ENCODE results near the gene SNX17. TPM values are rescaled to one million over a fixed set of nuclear protein-coding genes. Genes with fewer than 3 reads are reported as not detected.

SNX17 gene
- total and polyA plus RNA-seq, 2 of the 13 experiments (the other 11 are each of a cell fraction or from before 2014, with no cell fraction given): 75.0 to 109 TPM

DNA sequence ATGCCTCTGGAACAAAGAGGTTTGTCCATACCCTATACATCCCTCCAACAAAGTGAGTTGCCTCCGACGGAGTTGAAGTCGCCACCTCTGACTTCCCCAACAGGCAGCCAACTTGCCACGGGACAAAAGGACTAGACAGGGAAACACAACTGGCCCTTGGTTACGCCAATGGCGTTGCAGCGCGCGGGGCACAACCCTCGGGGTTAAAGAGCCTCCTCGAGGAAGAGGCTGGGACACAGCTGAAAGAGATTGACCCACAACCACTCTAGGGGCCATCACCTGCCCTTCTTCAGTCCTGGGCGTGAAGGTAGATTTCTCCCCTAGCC is 14.4 kb upstream of the SNX17 start:
- Histone ChIP-seq H3K27ac (ENCODE audit: extremely low read length, insufficient read depth, low read length) (peak overlapping the region; percentile 96), H3K9me3 (ENCODE audit: low read length) (no peaks in the 10 kb centered on the region), H2AFZ (ENCODE audit: low read length) (no peak overlapping the region), H3K4me1 (ENCODE audit: insufficient read depth, low read length) (peaks cover 64% of the 10 kb centered on the region), H3K36me3 (replicated peaks in 1 of 2; ENCODE audit: control insufficient read depth in 1 of 2, insufficient read depth in 2 of 2, low read length in 2 of 2) (peaks cover 0 to 1% of the 10 kb centered on the region in 2 experiments; a peak in 1 of 5 replicates), H3K79me2 (ENCODE audit: insufficient read depth, low read length) (peaks cover 69% of the 10 kb centered on the region), H3K9ac (ENCODE audit: insufficient read depth, low read depth, low read length) (peak overlapping the region; percentile 99), H3K27me3 (ENCODE audit: control insufficient read depth in 1 of 2, insufficient read depth in 2 of 2, low read length in 2 of 2) (no peaks in the 10 kb centered on the region; a peak in 1 of 5 replicates), H3K4me2 (ENCODE audit: low read depth, low read length) (peak overlapping the region; percentile 90), H3K4me3 (replicated peaks in 1 of 3; ENCODE audit: insufficient read depth in 1 of 3, low read depth in 2 of 3, low read length in 3 of 3) (peak overlapping the region; percentile 72 to 91 (median 75)), H4K20me1 (ENCODE audit: insufficient read depth, low read length) (no peaks in the 10 kb centered on the region)
- ChIA-PET POLR2A (interaction anchor here (1.2 to 2.7 kb wide), 15 partner anchors 10 to 305 kb away, joined by 3 to 125 read pairs (median 5); partner anchors contain the start of genes AGBL5, CCDC121, EIF2B4 and GPN1), CTCF (ENCODE audit: low intra/inter-chr PET ratio, low total read pairs) (no interaction called here)
- TSS peak; percentile 68 for BruUV-seq (replicated peaks)
- DNase-seq (ENCODE audit: low spot score): peak; percentile 80
- in situ Hi-C loops (cut with HindIII; ENCODE audit: extremely low pct_ligation_motif_present, low pct_unique_long_range_greater_than_20kb) (no loop called here), intact Hi-C loops (cut with micrococcal nuclease; ENCODE audit: unreplicated experiment) (loop anchor here (1.0 to 2.0 kb wide), 2 partner anchors 15 to 35 kb away; partner anchors contain the start of genes EIF2B4 and SNX17)
- WGBS (ENCODE audit: low lambda C conversion rate): 0% methylated on average over 12 of the region's 12 CpGs
- peak; percentile 54 for ATAC-seq
- peak; percentile 26 for FAIRE-seq
- TF ChIP-seq ZNF644 (CRISPR knock-in tag; IDR thresholded peaks at IDR 0.05; ENCODE audit: low read depth) (no peak), TSC22D2 (CRISPR knock-in tag; IDR thresholded peaks at IDR 0.05; ENCODE audit: borderline replicate concordance) (0 out of 2 replicates have a peak, but pooled peaks have one; percentile 9), MAFK (conservative IDR thresholded peaks at IDR 0.05 in 1 of 2, IDR thresholded peaks at IDR 0.05 in 1 of 2; ENCODE audit: low read length in 2 of 2) (no peak), TCF7L2 (IDR thresholded peaks at IDR 0.05; ENCODE audit: low read depth, low read length) (no peak), ISL2 (CRISPR knock-in tag; IDR thresholded peaks at IDR 0.05) (peak; percentile 54), NFATC3 (CRISPR knock-in tag; IDR thresholded peaks at IDR 0.05) (no peak; the same call in 1 of the 2 replicates), DR1 (CRISPR knock-in tag; IDR thresholded peaks at IDR 0.05) (peak; percentile 70; the same call in 1 of the 2 replicates), ZNF431 (CRISPR knock-in tag; IDR thresholded peaks at IDR 0.05; ENCODE audit: borderline replicate concordance, low read depth) (no peak), ZNF589 (CRISPR knock-in tag; conservative IDR thresholded peaks at IDR 0.05) (peak; percentile 27; the same call in 1 of the 2 replicates), ARID2 (CRISPR knock-in tag; IDR thresholded peaks at IDR 0.05; ENCODE audit: borderline replicate concordance) (no peak), RARA (CRISPR knock-in tag; IDR thresholded peaks at IDR 0.05) (0 out of 2 replicates have a peak, but pooled peaks have one; percentile 14), MTA3 (CRISPR knock-in tag; IDR thresholded peaks at IDR 0.05) (no peak), IRF2 (CRISPR knock-in tag; IDR thresholded peaks at IDR 0.05) (0 out of 2 replicates have a peak, but pooled peaks have one; percentile 4)
- TF ChIP-seq, protein P1, sequence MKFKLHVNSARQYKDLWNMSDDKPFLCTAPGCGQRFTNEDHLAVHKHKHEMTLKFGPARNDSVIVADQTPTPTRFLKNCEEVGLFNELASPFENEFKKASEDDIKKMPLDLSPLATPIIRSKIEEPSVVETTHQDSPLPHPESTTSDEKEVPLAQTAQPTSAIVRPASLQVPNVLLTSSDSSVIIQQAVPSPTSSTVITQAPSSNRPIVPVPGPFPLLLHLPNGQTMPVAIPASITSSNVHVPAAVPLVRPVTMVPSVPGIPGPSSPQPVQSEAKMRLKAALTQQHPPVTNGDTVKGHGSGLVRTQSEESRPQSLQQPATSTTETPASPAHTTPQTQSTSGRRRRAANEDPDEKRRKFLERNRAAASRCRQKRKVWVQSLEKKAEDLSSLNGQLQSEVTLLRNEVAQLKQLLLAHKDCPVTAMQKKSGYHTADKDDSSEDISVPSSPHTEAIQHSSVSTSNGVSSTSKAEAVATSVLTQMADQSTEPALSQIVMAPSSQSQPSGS (CRISPR knock-in tag; IDR thresholded peaks at IDR 0.05): no peak
- TF ChIP-seq, protein P2, sequence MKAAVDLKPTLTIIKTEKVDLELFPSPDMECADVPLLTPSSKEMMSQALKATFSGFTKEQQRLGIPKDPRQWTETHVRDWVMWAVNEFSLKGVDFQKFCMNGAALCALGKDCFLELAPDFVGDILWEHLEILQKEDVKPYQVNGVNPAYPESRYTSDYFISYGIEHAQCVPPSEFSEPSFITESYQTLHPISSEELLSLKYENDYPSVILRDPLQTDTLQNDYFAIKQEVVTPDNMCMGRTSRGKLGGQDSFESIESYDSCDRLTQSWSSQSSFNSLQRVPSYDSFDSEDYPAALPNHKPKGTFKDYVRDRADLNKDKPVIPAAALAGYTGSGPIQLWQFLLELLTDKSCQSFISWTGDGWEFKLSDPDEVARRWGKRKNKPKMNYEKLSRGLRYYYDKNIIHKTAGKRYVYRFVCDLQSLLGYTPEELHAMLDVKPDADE (CRISPR knock-in tag; IDR thresholded peaks at IDR 0.05): no peak; the same call in 1 of the 2 replicates
- TF ChIP-seq, protein P3, sequence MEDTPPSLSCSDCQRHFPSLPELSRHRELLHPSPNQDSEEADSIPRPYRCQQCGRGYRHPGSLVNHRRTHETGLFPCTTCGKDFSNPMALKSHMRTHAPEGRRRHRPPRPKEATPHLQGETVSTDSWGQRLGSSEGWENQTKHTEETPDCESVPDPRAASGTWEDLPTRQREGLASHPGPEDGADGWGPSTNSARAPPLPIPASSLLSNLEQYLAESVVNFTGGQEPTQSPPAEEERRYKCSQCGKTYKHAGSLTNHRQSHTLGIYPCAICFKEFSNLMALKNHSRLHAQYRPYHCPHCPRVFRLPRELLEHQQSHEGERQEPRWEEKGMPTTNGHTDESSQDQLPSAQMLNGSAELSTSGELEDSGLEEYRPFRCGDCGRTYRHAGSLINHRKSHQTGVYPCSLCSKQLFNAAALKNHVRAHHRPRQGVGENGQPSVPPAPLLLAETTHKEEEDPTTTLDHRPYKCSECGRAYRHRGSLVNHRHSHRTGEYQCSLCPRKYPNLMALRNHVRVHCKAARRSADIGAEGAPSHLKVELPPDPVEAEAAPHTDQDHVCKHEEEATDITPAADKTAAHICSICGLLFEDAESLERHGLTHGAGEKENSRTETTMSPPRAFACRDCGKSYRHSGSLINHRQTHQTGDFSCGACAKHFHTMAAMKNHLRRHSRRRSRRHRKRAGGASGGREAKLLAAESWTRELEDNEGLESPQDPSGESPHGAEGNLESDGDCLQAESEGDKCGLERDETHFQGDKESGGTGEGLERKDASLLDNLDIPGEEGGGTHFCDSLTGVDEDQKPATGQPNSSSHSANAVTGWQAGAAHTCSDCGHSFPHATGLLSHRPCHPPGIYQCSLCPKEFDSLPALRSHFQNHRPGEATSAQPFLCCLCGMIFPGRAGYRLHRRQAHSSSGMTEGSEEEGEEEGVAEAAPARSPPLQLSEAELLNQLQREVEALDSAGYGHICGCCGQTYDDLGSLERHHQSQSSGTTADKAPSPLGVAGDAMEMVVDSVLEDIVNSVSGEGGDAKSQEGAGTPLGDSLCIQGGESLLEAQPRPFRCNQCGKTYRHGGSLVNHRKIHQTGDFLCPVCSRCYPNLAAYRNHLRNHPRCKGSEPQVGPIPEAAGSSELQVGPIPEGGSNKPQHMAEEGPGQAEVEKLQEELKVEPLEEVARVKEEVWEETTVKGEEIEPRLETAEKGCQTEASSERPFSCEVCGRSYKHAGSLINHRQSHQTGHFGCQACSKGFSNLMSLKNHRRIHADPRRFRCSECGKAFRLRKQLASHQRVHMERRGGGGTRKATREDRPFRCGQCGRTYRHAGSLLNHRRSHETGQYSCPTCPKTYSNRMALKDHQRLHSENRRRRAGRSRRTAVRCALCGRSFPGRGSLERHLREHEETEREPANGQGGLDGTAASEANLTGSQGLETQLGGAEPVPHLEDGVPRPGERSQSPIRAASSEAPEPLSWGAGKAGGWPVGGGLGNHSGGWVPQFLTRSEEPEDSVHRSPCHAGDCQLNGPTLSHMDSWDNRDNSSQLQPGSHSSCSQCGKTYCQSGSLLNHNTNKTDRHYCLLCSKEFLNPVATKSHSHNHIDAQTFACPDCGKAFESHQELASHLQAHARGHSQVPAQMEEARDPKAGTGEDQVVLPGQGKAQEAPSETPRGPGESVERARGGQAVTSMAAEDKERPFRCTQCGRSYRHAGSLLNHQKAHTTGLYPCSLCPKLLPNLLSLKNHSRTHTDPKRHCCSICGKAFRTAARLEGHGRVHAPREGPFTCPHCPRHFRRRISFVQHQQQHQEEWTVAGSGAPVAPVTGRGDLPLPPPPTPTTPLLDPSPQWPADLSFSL (CRISPR knock-in tag; IDR thresholded peaks at IDR 0.05): peak; percentile 32; the same call in 1 of the 2 replicates

Measured in HepG2 (cell line).